HG02973 (cell line): ENCODE results near the gene TMEM273.
"Not testable (repeated sequence)": the region's sequence is repeated elsewhere in the genome, so short reads cannot be mapped to it uniquely, and the experiment has no call there.

Experiments
- ATAC-seq: cut with Tn5 transposase; IDR thresholded peaks from one replicate; pipeline ENCODE4 v1.9.1; 2021; ENCODE audit warnings: moderate library complexity; ENCODE audit not compliant: unreplicated experiment

Gene TMEM273

GRCh38 chr10:49207113-49207512, 18.9 kb upstream of the TMEM273 start:
- ATAC-seq = peak; percentile 72

- ATAC-seq = no peak
These were observed 17.0 kb upstream of the TMEM273 start for GRCh38 chr10:49205206-49205605.

- ATAC-seq = no peak
These were observed 15.9 kb upstream of the TMEM273 start for GRCh38 chr10:49204119-49204518.

GRCh38 chr10:49202266-49202665, 14.1 kb upstream of the TMEM273 start:
- no peak for ATAC-seq

GRCh38 chr10:49200854-49201253, 12.7 kb upstream of the TMEM273 start:
- ATAC-seq = no peak

- ATAC-seq = no peak
These were observed 9.0 kb upstream of the TMEM273 start for GRCh38 chr10:49197171-49197570.

- not testable (repeated sequence) for ATAC-seq
These were observed 7.7 kb upstream of the TMEM273 start for GRCh38 chr10:49195864-49196263.

GRCh38 chr10:49194212-49194920, 6.2 kb upstream of the TMEM273 start:
- no peak for ATAC-seq

GRCh38 chr10:49191349-49191748, 3.2 kb upstream of the TMEM273 start:
- ATAC-seq = no peak

- no peak for ATAC-seq
These were observed 1.2 kb upstream of the TMEM273 start for GRCh38 chr10:49189422-49189821.

GRCh38 chr10:49187044-49187484, 1.1 kb downstream of the TMEM273 start:
- no peak for ATAC-seq

GRCh38 chr10:49186613-49187012, 1.6 kb downstream of the TMEM273 start:
- no peak for ATAC-seq

- no peak for ATAC-seq
These were observed 3.0 kb downstream of the TMEM273 start for GRCh38 chr10:49185213-49185612.

GRCh38 chr10:49184642-49185111, 3.5 kb downstream of the TMEM273 start:
- ATAC-seq = no peak

GRCh38 chr10:49183596-49184542, 4.3 kb downstream of the TMEM273 start:
- ATAC-seq = no peak

- no peak for ATAC-seq
These were observed 5.4 kb downstream of the TMEM273 start for GRCh38 chr10:49182776-49183175.

GRCh38 chr10:49180444-49180860, 7.7 kb downstream of the TMEM273 start:
- no peak for ATAC-seq

GRCh38 chr10:49179699-49180443, 8.3 kb downstream of the TMEM273 start:
- ATAC-seq = no peak

- ATAC-seq = no peak
These were observed 9.4 kb downstream of the TMEM273 start for GRCh38 chr10:49178489-49179471.
